Stimulated activated CD4-positive, alpha-beta T cell treated with anti-CD3 and anti-CD28 coated beads, Interleukin-2, amount 100 ng/mL, for 24 hours (primary cell): Measurements from ENCODE around the gene CCDC9B.

Experiments
- DNase-seq, 2 donors: peaks; one replicate each; pipeline ENCODE4 v3.0.0-alpha.2; 2020

The CCDC9B gene

DNA sequence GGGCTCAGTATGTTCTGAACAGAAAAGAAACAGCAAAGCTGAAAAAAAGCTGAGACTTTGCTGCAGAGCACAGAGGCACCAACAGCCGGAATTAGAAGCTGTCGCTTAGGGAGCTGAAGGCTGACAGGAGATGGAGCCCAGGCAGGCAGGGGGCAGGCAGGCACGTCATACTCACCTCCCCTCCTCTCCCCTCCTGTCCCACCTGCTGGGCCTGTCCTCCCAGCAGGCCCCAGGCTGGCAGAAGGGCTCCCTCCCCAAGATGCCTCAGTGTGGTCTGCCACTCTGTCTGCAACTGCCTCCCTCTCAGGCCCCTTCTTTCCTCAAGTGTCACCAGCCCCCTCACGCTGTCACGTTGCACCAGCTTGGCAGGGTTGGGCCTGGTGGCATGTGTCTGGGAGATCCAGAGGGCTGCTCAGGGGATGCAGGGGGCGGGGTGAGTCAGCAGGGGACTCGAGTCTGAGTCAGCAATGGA is 54.6 kb downstream of the CCDC9B start:
- no peak for DNase-seq

DNA sequence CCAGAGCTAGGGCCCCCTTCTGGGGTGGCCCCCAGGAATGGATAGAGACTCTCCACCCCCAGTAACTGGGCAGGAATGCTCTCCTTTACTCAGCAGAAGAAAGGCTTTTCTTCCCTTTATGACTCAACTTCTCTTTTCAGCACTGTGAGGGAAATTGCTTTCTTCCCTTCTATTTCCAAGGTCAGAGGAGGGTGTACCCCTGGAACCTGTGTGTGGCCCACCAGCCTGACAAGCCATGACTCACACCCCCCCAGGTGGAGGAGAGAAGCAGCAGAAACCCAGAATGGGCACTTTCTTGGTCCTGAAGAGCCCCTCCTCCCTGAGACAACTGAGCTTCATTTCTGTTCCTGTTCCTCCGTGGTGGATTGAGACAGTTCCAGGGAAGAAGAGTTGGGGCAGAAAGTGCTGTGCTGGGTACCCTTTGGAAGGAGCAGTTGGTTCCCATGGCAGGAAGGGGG is 55.2 kb downstream of the CCDC9B start:
- DNase-seq, result no peak

DNA sequence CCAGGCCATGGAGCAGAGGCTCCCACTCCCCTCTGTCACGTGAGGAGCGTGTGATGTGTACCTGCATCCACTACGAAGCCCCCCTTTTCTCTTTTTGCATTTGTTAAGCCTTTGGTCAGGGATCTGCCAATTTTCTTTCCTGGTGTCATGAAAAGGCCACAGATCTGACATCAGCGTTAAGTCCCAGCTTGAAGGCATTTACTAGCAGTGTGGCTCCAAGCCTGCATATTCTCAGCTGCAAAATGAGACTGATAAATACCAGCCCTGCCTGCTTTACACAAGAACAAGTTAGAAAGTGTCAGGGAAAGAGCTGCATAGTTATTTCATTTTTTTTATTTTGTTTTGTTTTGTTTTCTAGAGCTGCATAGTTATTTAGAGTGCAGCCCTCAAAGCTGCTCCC is 55.6 kb downstream of the CCDC9B start:
- DNase-seq, result no peak

DNA sequence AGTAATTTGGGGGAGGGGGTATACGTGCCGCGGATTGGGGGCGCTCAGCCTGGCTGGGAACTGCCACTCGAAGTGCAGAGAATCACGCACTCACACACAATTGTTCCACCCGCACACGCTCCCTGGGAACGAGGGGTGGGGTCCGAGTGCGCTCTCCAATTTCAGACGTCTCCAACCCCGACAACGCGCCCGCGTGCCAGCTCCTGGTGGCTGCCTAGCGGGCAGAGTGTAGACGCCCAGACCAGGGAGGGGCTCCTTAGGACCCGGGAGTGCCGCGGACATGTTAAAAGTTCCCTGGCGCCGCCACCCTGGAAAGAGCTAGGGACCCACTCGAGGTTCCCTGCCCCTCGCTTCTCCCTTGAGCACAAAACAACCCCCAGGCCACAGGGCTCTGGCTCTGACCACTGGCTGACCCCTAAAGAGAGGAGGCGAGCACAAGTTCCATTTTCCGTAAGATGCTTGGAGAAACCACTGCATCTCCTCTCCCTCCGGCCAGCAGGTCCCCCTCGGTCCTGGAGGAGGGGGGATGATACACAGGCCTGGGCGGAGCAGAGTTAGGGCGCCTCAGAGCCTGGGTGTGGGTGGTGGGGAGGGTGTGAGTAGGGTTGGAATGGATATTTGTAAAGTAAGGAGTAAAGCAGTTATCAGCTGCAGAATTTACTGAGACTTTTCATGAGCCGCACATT is 57.0 kb downstream of the CCDC9B start:
- no peak for DNase-seq

DNA sequence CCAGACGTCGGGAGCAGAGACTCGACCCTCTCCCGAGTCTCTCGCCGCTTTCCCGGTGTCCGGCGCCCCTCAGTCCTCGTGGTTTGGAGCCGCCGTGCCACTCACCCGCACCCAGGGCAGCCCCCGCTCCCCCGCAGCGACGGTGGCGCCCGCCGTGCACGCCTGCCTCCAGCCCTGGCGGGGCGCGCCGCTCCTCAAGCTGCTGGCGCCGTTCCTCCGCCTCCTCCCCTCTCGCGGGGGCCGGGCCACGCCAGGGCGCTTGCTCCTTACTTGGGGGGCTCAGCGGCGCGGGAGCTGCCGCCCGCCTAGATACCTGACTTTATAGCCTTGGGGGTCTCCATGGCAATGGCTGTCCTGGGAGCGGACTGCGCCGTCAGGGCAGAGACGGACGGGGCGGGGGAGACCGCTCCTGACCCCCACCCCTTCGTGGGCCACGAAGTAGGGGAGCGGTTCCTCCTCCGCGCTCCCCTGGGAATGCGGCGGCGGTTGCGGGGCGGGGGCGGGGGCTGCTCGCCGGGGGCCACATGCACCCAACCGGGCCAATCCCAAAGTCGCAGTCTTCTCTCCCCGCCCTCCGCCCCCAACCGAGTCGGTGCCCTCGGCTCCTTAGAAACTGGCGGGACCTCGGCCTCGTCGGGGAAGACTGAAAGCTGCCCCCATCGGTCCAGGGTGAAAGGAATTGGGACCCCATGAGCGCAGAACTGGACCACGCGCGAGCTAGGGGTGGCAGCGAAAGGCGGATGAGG is 57.7 kb downstream of the CCDC9B start, which contains the start of gene ANKRD63:
Gene ANKRD63 (minus strand): TSS at position 196 of the 746 bp plus-strand sequence. CDS start 478 bp downstream, outside the sequence.
- DNase-seq, result peak; percentile 38 to 48

DNA sequence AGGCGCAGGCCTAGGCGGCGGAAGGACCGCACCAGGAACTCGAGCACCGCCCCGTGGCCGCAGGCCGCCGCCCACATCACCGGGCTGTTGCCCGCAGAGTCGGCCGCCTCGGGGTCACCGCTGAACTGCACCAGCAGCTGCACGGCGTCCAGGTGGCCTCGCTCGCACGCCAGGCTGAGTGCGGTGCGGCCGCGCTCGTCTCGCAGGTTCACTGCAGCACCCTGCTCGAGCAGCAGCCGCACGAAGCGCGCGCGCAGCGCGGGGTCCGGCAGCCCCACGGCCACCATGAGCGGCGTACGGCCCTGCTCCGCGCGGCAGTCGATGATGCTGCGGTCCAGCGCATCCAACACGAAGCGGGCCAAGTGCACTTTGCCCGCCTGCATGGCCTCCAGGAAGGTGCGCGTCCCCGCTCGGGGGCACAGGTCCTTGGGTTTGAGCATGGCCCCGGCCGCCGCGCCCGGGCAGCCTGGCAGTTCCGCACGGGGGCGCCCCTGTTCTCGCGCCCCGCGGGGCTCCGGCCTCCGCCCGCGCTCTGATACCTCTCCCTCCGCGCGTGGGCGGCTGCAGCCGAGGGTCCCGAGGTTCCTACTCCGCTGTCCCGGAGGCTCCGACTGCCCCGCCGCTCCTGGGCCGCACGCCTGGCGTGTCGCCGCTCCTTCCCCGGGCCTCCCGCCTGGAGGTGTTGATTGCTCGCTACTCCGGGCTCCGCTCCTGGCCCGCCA is 58.4 kb downstream of the CCDC9B start:
- DNase-seq, result peak; percentile 48 to 63

DNA sequence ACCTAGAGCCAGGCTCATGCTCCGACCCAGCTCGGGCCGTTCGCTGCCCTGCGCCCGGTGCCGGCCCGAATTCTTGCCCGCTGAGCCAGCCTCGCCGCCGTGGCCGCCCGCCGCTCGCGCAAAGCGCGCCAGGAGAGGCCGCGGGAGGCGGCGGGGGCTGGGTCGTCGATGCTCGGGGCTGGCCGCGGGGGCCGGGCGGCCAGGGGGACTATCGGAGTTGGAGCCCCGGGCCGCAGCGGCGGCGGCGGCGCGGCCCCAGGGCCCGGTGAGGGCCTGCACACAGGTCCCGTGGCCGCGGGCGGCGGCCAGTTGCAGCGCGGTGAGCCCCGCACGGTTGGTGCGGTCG is 59.0 kb downstream of the CCDC9B start:
- DNase-seq, result no peak
